ENCODE results near the gene PGF. TPM values are rescaled to one million over a fixed set of nuclear protein-coding genes. Genes with fewer than 3 reads are reported as not detected.

PGF gene
- total and polyA plus RNA-seq, 2 of the 13 experiments (the other 11 are each of a cell fraction or from before 2014, with no cell fraction given), result 10.7 to 27.5 TPM

GRCh38 chr14:74954232-74954946 is 1.0 kb downstream of the PGF start:
- H3K4me1 ChIP-seq (ENCODE audit: insufficient read depth, low read length), result peaks cover 69% of the 10 kb centered on the region
- H2AFZ ChIP-seq (ENCODE audit: low read length), result no peak overlapping the region
- peaks cover 15% of the 10 kb centered on the region for H3K79me2 ChIP-seq (ENCODE audit: insufficient read depth, low read length)
- no peaks in the 10 kb centered on the region for H3K9me3 ChIP-seq (ENCODE audit: low read length)
- H3K4me2 ChIP-seq (ENCODE audit: low read depth, low read length), result peak overlapping the region; percentile 92
- POLR2A ChIA-PET, result interaction anchor here (1.0 to 2.9 kb wide), 10 partner anchors 9 to 116 kb away, joined by 3 to 14 read pairs (median 6); partner anchors contain the start of genes RPS6KL1 and ZC2HC1C
- H3K36me3 ChIP-seq (replicated peaks in 1 of 2; ENCODE audit: control insufficient read depth in 1 of 2, insufficient read depth in 2 of 2, low read length in 2 of 2), result no peaks in the 10 kb centered on the region; a peak in 1 of 5 replicates
- in situ Hi-C loops (cut with HindIII; ENCODE audit: extremely low pct_ligation_motif_present, low pct_unique_long_range_greater_than_20kb), result loop anchor here (5.0 kb wide), 1 partner anchor 48 kb away; the partner anchor contains the start of gene EIF2B2
- FAIRE-seq (peak; percentile 34), ATAC-seq (peak; percentile 72), DNase-seq (ENCODE audit: low spot score) (peak; percentile 63)
- H3K27me3 ChIP-seq (ENCODE audit: control insufficient read depth in 1 of 2, insufficient read depth in 2 of 2, low read length in 2 of 2), result no peaks in the 10 kb centered on the region
- WGBS (ENCODE audit: low lambda C conversion rate), result 5% methylated on average over 4 of the region's 18 CpGs
- H3K9ac ChIP-seq (ENCODE audit: insufficient read depth, low read depth, low read length), result peak overlapping the region; percentile 78
- peak overlapping the region; percentile 97 for H3K27ac ChIP-seq (ENCODE audit: extremely low read length, insufficient read depth, low read length)
- H4K20me1 ChIP-seq (ENCODE audit: insufficient read depth, low read length), result no peaks in the 10 kb centered on the region
- BruUV-seq (replicated peaks), result no TSS peak
- CTCF ChIA-PET (ENCODE audit: low intra/inter-chr PET ratio, low total read pairs), result no interaction called here
- intact Hi-C loops (cut with micrococcal nuclease; ENCODE audit: unreplicated experiment), result loop anchor here (2.0 kb wide), 1 partner anchor 48 kb away; the partner anchor contains the start of gene EIF2B2
- H3K4me3 ChIP-seq (replicated peaks in 1 of 3; ENCODE audit: insufficient read depth in 1 of 3, low read depth in 2 of 3, low read length in 3 of 3), result peak overlapping the region; percentile 75 to 86 (median 80)
- TF ChIP-seq, protein P1, sequence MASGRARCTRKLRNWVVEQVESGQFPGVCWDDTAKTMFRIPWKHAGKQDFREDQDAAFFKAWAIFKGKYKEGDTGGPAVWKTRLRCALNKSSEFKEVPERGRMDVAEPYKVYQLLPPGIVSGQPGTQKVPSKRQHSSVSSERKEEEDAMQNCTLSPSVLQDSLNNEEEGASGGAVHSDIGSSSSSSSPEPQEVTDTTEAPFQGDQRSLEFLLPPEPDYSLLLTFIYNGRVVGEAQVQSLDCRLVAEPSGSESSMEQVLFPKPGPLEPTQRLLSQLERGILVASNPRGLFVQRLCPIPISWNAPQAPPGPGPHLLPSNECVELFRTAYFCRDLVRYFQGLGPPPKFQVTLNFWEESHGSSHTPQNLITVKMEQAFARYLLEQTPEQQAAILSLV (CRISPR knock-in tag; IDR thresholded peaks at IDR 0.05; ENCODE audit: borderline replicate concordance), result 0 out of 2 replicates have a peak, but pooled peaks have one; percentile 16
- TF ChIP-seq ZNF501 (CRISPR knock-in tag; IDR thresholded peaks at IDR 0.05) (no peak), E2F1 (CRISPR knock-in tag; IDR thresholded peaks at IDR 0.05) (peak; percentile 53; the same call in 1 of the 2 replicates), SMYD3 (CRISPR knock-in tag; IDR thresholded peaks at IDR 0.05) (no peak), THAP9 (CRISPR knock-in tag; IDR thresholded peaks at IDR 0.05; ENCODE audit: borderline replicate concordance) (peak; percentile 12), CREBL2 (CRISPR knock-in tag; IDR thresholded peaks at IDR 0.05; ENCODE audit: borderline replicate concordance) (no peak), SIN3B (IDR thresholded peaks at IDR 0.05; ENCODE audit: low read length) (no peak), ZNF234 (CRISPR knock-in tag; conservative IDR thresholded peaks at IDR 0.05) (no peak), ZNF674 (CRISPR knock-in tag; IDR thresholded peaks at IDR 0.05; ENCODE audit: low read depth) (no peak; the same call in 1 of the 2 replicates)
- TF ChIP-seq, protein P2, sequence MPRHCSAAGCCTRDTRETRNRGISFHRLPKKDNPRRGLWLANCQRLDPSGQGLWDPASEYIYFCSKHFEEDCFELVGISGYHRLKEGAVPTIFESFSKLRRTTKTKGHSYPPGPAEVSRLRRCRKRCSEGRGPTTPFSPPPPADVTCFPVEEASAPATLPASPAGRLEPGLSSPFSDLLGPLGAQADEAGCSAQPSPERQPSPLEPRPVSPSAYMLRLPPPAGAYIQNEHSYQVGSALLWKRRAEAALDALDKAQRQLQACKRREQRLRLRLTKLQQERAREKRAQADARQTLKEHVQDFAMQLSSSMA (CRISPR knock-in tag; IDR thresholded peaks at IDR 0.05), result no peak
- TF ChIP-seq, protein P3, sequence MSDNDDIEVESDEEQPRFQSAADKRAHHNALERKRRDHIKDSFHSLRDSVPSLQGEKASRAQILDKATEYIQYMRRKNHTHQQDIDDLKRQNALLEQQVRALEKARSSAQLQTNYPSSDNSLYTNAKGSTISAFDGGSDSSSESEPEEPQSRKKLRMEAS (IDR thresholded peaks at IDR 0.05), result peak; percentile 29; the same call in 1 of the 2 replicates
- TF ChIP-seq, protein P4, sequence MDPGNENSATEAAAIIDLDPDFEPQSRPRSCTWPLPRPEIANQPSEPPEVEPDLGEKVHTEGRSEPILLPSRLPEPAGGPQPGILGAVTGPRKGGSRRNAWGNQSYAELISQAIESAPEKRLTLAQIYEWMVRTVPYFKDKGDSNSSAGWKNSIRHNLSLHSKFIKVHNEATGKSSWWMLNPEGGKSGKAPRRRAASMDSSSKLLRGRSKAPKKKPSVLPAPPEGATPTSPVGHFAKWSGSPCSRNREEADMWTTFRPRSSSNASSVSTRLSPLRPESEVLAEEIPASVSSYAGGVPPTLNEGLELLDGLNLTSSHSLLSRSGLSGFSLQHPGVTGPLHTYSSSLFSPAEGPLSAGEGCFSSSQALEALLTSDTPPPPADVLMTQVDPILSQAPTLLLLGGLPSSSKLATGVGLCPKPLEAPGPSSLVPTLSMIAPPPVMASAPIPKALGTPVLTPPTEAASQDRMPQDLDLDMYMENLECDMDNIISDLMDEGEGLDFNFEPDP (CRISPR knock-in tag; conservative IDR thresholded peaks at IDR 0.05), result no peak
